Kasumi-1 (cell line): ENCODE results near the gene SLC47A1.

Experiments used
- DNase-seq, 2 experiments: peaks; one replicate each; lab custom pipeline; 2025; lab: John Stamatoyannopoulos, UW

The SLC47A1 gene

GRCh38 chr17:19610879-19611278, 77.2 kb downstream of the SLC47A1 start:
- no peak for DNase-seq

GRCh38 chr17:19613979-19614378, 80.3 kb downstream of the SLC47A1 start:
- no peak for DNase-seq

GRCh38 chr17:19614900-19615299, 81.2 kb downstream of the SLC47A1 start:
- DNase-seq, result no peak

- DNase-seq, result no peak
Measured at GRCh38 chr17:19618015-19618414, 84.4 kb downstream of the SLC47A1 start.

GRCh38 chr17:19619705-19620325, 86.2 kb downstream of the SLC47A1 start:
- no peak for DNase-seq

DNA sequence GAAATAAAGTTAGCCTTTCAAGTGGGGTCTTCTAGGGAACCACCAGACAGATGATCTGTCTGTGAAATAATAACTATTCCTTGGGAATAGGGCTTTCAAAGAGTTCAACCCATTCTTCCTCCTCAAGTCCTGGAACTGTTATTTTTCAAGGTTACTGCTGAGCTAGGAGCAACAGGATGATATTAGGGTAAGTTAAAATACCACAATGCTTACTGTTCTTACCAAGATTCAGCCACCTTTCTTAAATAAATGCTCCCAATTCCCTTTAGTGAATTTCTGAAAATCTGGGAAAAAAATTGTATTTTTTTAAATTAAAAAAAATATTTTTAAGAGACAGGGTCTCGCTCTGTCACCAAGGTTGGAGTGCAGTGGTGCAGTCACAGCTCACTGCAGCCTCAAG, 88.0 kb downstream of the SLC47A1 start:
- no peak for DNase-seq

GRCh38 chr17:19626079-19626478, 92.4 kb downstream of the SLC47A1 start:
- DNase-seq, result no peak
